ENCODE data around the gene DARS2.

DARS2 gene

GRCh38 chr1:173889885-173890284 lies 65.4 kb downstream of the DARS2 start:
- Histone ChIP-seq H3K27me3 (ENCODE audit: control insufficient read depth in 1 of 2, insufficient read depth in 1 of 2, low read length in 2 of 2) (no peaks in the 10 kb centered on the region), H3K79me1 (replicated peaks; ENCODE audit: low read length, poor library complexity, severe bottlenecking) (peaks cover 19% of the 10 kb centered on the region), H3K4ac (ENCODE audit: low read depth in 1 of 2, low read length in 2 of 2) (no peak overlapping the region)

DNA sequence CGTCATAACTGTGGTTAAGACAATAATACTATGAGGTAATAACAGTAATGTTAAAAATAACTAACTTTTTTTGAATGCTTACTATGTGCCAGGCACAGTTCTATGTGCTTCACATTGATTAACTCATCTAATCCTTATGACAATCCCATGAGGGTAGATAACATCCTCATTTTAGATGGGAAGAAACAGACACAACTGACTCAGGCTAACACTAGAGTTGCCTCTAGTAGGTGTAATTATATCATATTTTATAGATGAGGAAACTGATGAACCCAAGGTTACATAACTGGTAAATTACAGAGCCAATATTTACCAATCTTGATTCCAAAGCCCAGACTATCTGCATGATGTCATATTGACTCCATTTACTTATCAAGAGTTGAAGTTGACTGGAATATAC lies 69.1 kb downstream of the DARS2 start:
- Histone ChIP-seq H4K91ac (ENCODE audit: low read length) (no peak overlapping the region), H2BK5ac (ENCODE audit: low read depth, low read length, poor library complexity, severe bottlenecking) (no peak overlapping the region), H2AK5ac (ENCODE audit: low read length, severe bottlenecking) (no peak overlapping the region), H3K23ac (ENCODE audit: low read length in 2 of 2) (no peak overlapping the region), H3K27ac (ENCODE audit: low read length, poor library complexity, severe bottlenecking) (no peak overlapping the region), H3K27me3 (ENCODE audit: control insufficient read depth in 1 of 2, insufficient read depth in 1 of 2, low read length in 2 of 2) (no peaks in the 10 kb centered on the region), H3K14ac (ENCODE audit: low read length in 2 of 2) (no peak overlapping the region), H3K79me1 (replicated peaks; ENCODE audit: low read length, poor library complexity, severe bottlenecking) (peaks cover 10% of the 10 kb centered on the region), H3K36me3 (ENCODE audit: control insufficient read depth in 1 of 2, insufficient read depth in 2 of 2, low read depth in 1 of 2, low read length in 2 of 2) (peaks cover 0 to 20% of the 10 kb centered on the region in 2 experiments), H3K9me3 (ENCODE audit: control insufficient read depth, low read length) (no peaks in the 10 kb centered on the region), H3K4me2 (ENCODE audit: low read length, poor library complexity, severe bottlenecking) (no peak overlapping the region), H3K18ac (ENCODE audit: low read depth in 1 of 2, low read length in 2 of 2) (no peak overlapping the region), H3K4me3 (ENCODE audit: insufficient read depth in 1 of 2, low read depth in 1 of 2, low read length in 2 of 2) (no peak overlapping the region), H3K9ac (ENCODE audit: low read length) (no peak overlapping the region), H3K4ac (ENCODE audit: low read depth in 1 of 2, low read length in 2 of 2) (no peak overlapping the region), H2AFZ (ENCODE audit: low read depth, low read length) (no peak overlapping the region), H2BK120ac (ENCODE audit: low read depth, low read length) (no peak overlapping the region), H2BK12ac (ENCODE audit: low read length in 2 of 2) (no peak overlapping the region), H4K8ac (ENCODE audit: low read length) (no peak overlapping the region), H2BK15ac (ENCODE audit: low read depth, poor library complexity, severe bottlenecking) (no peak overlapping the region), H3K4me1 (ENCODE audit: control insufficient read depth, insufficient read depth, low read depth, low read length) (no peaks in the 10 kb centered on the region)
- no CpG with 5 or more reads among the region's 1 CpG for WGBS
- DNase-seq: no peak

More at GRCh38 chr1:173889885-173890284, 65.4 kb downstream of the DARS2 start:
- Histone ChIP-seq H3K9ac (ENCODE audit: low read length) (no peak overlapping the region), H3K18ac (ENCODE audit: low read depth in 1 of 2, low read length in 2 of 2) (no peak overlapping the region), H2AFZ (ENCODE audit: low read depth, low read length) (no peak overlapping the region), H4K8ac (ENCODE audit: low read length) (no peak overlapping the region), H3K4me2 (ENCODE audit: low read length, poor library complexity, severe bottlenecking) (no peak overlapping the region), H2BK5ac (ENCODE audit: low read depth, low read length, poor library complexity, severe bottlenecking) (no peak overlapping the region), H2BK120ac (ENCODE audit: low read depth, low read length) (no peak overlapping the region), H4K91ac (ENCODE audit: low read length) (no peak overlapping the region), H3K27ac (ENCODE audit: low read length, poor library complexity, severe bottlenecking) (no peak overlapping the region), H2BK15ac (ENCODE audit: low read depth, poor library complexity, severe bottlenecking) (no peak overlapping the region), H3K36me3 (ENCODE audit: control insufficient read depth in 1 of 2, insufficient read depth in 2 of 2, low read depth in 1 of 2, low read length in 2 of 2) (peaks cover 10 to 55% of the 10 kb centered on the region in 2 experiments), H3K14ac (ENCODE audit: low read length in 2 of 2) (no peak overlapping the region), H3K23ac (ENCODE audit: low read length in 2 of 2) (no peak overlapping the region), H3K9me3 (ENCODE audit: control insufficient read depth, low read length) (no peaks in the 10 kb centered on the region), H3K4me1 (ENCODE audit: control insufficient read depth, insufficient read depth, low read depth, low read length) (no peaks in the 10 kb centered on the region), H2BK12ac (ENCODE audit: low read length in 2 of 2) (no peak overlapping the region), H2AK5ac (ENCODE audit: low read length, severe bottlenecking) (no peak overlapping the region), H3K4me3 (ENCODE audit: insufficient read depth in 1 of 2, low read depth in 1 of 2, low read length in 2 of 2) (no peak overlapping the region)
- DNase-seq: no peak
- WGBS: 100% methylated on average over 2 of the region's 2 CpGs

GRCh38 chr1:173894189-173894588 lies 69.7 kb downstream of the DARS2 start:
- no peak overlapping the region for H2BK15ac ChIP-seq (ENCODE audit: low read depth, poor library complexity, severe bottlenecking)
- DNase-seq: no peak
- H3K14ac ChIP-seq (ENCODE audit: low read length in 2 of 2): no peak overlapping the region
- H3K4ac ChIP-seq (ENCODE audit: low read depth in 1 of 2, low read length in 2 of 2): no peak overlapping the region
- H2AFZ ChIP-seq (ENCODE audit: low read depth, low read length): no peak overlapping the region
- no peak overlapping the region for H2BK12ac ChIP-seq (ENCODE audit: low read length in 2 of 2)
- H3K9me3 ChIP-seq (ENCODE audit: control insufficient read depth, low read length): no peaks in the 10 kb centered on the region
- H3K4me3 ChIP-seq (ENCODE audit: insufficient read depth in 1 of 2, low read depth in 1 of 2, low read length in 2 of 2): no peak overlapping the region
- peaks cover 10% of the 10 kb centered on the region for H3K79me1 ChIP-seq (replicated peaks; ENCODE audit: low read length, poor library complexity, severe bottlenecking)
- H4K8ac ChIP-seq (ENCODE audit: low read length): no peak overlapping the region
- H3K27me3 ChIP-seq (ENCODE audit: control insufficient read depth in 1 of 2, insufficient read depth in 1 of 2, low read length in 2 of 2): no peaks in the 10 kb centered on the region
- H3K23ac ChIP-seq (ENCODE audit: low read length in 2 of 2): no peak overlapping the region
- H3K18ac ChIP-seq (ENCODE audit: low read depth in 1 of 2, low read length in 2 of 2): no peak overlapping the region
- no peak overlapping the region for H3K4me2 ChIP-seq (ENCODE audit: low read length, poor library complexity, severe bottlenecking)
- WGBS: 93% methylated on average over 2 of the region's 3 CpGs
- H4K91ac ChIP-seq (ENCODE audit: low read length): no peak overlapping the region
- H2BK120ac ChIP-seq (ENCODE audit: low read depth, low read length): no peak overlapping the region
- peaks cover 0 to 15% of the 10 kb centered on the region in 2 experiments for H3K36me3 ChIP-seq (ENCODE audit: control insufficient read depth in 1 of 2, insufficient read depth in 2 of 2, low read depth in 1 of 2, low read length in 2 of 2)
- no peaks in the 10 kb centered on the region for H3K4me1 ChIP-seq (ENCODE audit: control insufficient read depth, insufficient read depth, low read depth, low read length)
- no peak overlapping the region for H2AK5ac ChIP-seq (ENCODE audit: low read length, severe bottlenecking)
- H3K27ac ChIP-seq (ENCODE audit: low read length, poor library complexity, severe bottlenecking): no peak overlapping the region
- H3K9ac ChIP-seq (ENCODE audit: low read length): no peak overlapping the region
- no peak overlapping the region for H2BK5ac ChIP-seq (ENCODE audit: low read depth, low read length, poor library complexity, severe bottlenecking)

DNA sequence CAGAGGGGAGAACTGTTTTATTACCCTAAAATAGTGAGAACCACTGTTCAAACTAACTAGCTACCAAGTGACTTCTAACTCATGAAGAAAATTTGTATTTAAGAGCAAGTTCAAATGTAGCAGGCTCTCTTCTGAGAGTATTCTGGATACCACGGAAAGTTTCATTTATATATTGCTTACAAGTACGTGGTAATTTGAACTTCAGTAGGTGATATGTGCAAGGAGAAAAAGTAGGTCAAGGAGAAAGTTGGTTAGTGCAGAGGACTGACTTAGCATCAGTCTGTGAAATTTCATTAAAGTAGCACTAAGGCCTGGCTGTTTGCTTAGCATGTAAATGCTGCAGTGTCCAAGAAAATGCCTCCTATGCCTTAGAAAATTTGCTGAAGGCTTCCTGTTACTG lies 76.0 kb downstream of the DARS2 start:
- Histone ChIP-seq H3K27me3 (ENCODE audit: control insufficient read depth in 1 of 2, insufficient read depth in 1 of 2, low read length in 2 of 2) (no peaks in the 10 kb centered on the region), H3K36me3 (ENCODE audit: control insufficient read depth in 1 of 2, insufficient read depth in 2 of 2, low read depth in 1 of 2, low read length in 2 of 2) (no peaks in the 10 kb centered on the region), H2BK15ac (ENCODE audit: low read depth, poor library complexity, severe bottlenecking) (no peak overlapping the region), H4K91ac (ENCODE audit: low read length) (no peak overlapping the region), H3K4me1 (ENCODE audit: control insufficient read depth, insufficient read depth, low read depth, low read length) (no peaks in the 10 kb centered on the region), H3K4me2 (ENCODE audit: low read length, poor library complexity, severe bottlenecking) (no peak overlapping the region), H3K18ac (ENCODE audit: low read depth in 1 of 2, low read length in 2 of 2) (no peak overlapping the region), H3K4me3 (ENCODE audit: insufficient read depth in 1 of 2, low read depth in 1 of 2, low read length in 2 of 2) (no peak overlapping the region), H2AFZ (ENCODE audit: low read depth, low read length) (no peak overlapping the region), H3K9ac (ENCODE audit: low read length) (no peak overlapping the region), H2BK120ac (ENCODE audit: low read depth, low read length) (no peak overlapping the region), H3K79me1 (replicated peaks; ENCODE audit: low read length, poor library complexity, severe bottlenecking) (peaks cover 8% of the 10 kb centered on the region), H2BK12ac (ENCODE audit: low read length in 2 of 2) (no peak overlapping the region), H4K8ac (ENCODE audit: low read length) (no peak overlapping the region), H3K23ac (ENCODE audit: low read length in 2 of 2) (no peak overlapping the region), H2AK5ac (ENCODE audit: low read length, severe bottlenecking) (no peak overlapping the region), H2BK5ac (ENCODE audit: low read depth, low read length, poor library complexity, severe bottlenecking) (no peak overlapping the region), H3K9me3 (ENCODE audit: control insufficient read depth, low read length) (no peaks in the 10 kb centered on the region), H3K14ac (ENCODE audit: low read length in 2 of 2) (no peak overlapping the region), H3K27ac (ENCODE audit: low read length, poor library complexity, severe bottlenecking) (no peak overlapping the region), H3K4ac (ENCODE audit: low read depth in 1 of 2, low read length in 2 of 2) (no peak overlapping the region)
- DNase-seq: no peak
- 89% methylated on average over 2 of the region's 2 CpGs for WGBS
